ENCODE results near the gene CCNE1. TPM values are rescaled to one million over a fixed set of nuclear protein-coding genes. Genes with fewer than 3 reads are reported as not detected.

CCNE1 gene
- total RNA-seq, 1 experiment from 2014 or later = 40.2 TPM

DNA sequence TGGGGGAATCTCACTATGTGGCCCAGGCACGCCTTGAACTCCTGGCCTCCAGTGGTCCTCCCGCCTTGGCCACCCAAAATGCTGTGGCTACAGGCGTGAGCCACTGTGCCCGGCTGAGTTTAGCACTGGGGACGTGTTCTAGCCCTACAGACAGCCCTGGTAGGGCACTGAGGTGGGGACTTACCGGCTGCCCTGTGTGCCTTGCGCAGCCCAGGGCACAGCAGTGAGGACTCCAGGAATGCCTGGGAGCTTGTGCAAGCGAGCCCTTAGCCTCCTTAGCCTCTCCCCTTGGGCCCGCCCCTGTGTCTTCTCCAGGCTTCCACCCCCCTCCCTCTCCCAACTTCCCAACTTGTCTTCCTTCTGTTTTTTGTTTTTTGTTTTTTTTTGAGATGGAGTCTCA, 21.0 kb downstream of the CCNE1 start:
- Histone ChIP-seq H3K79me2 (ENCODE audit: insufficient read depth, low read length) (no peaks in the 10 kb centered on the region), H2BK20ac (ENCODE audit: low read depth, low read length, poor library complexity, severe bottlenecking) (no peak overlapping the region), H3K9me3 (ENCODE audit: control insufficient read depth, low read depth, low read length) (no peaks in the 10 kb centered on the region), H3K23me2 (ENCODE audit: insufficient read length, low read depth, low read length, poor library complexity, severe bottlenecking) (no peaks in the 10 kb centered on the region), H2BK15ac (ENCODE audit: low read depth, low read length) (no peak overlapping the region), H4K20me1 (ENCODE audit: control insufficient read depth, insufficient read depth, insufficient read length) (no peaks in the 10 kb centered on the region), H2AFZ (ENCODE audit: low read length) (no peak overlapping the region), H4K8ac (replicated peaks; ENCODE audit: insufficient read length, low read depth, low read length) (no peak overlapping the region), H3T11ph (ENCODE audit: low read length) (no peak overlapping the region), H4K91ac (ENCODE audit: insufficient read length, low read depth, low read length) (no peak overlapping the region), H3K4me1 (ENCODE audit: insufficient read depth, low read length) (no peaks in the 10 kb centered on the region), H3K27me3 (ENCODE audit: insufficient read depth, low read length) (no peaks in the 10 kb centered on the region), H3K14ac (ENCODE audit: insufficient read depth, low read length) (no peak overlapping the region), H2BK5ac (ENCODE audit: insufficient read length, low read length) (no peak overlapping the region), H3K18ac (ENCODE audit: insufficient read length, low read depth, low read length) (no peak overlapping the region), H2AK5ac (ENCODE audit: insufficient read length, low read length) (no peak overlapping the region), H4K5ac (ENCODE audit: insufficient read length, low read depth, low read length) (no peak overlapping the region), H3K23ac (ENCODE audit: insufficient read length, low read depth, low read length) (no peak overlapping the region), H3K4ac (ENCODE audit: low read depth, low read length) (no peak overlapping the region), H3K79me1 (ENCODE audit: insufficient read depth, low read depth, low read length, poor library complexity, severe bottlenecking) (no peaks in the 10 kb centered on the region), H2BK120ac (ENCODE audit: low read depth, low read length, poor library complexity, severe bottlenecking) (no peak overlapping the region), H3K9ac (ENCODE audit: extremely low read depth, insufficient read length, low read length) (no peak overlapping the region), H3K27ac (ENCODE audit: insufficient read length, low read depth, low read length) (no peak overlapping the region), H2BK12ac (ENCODE audit: insufficient read length, low read depth, low read length) (no peak overlapping the region), H3K4me2 (ENCODE audit: insufficient read depth, insufficient read length, low read length) (no peak overlapping the region), H3K56ac (ENCODE audit: insufficient read length, low read depth, low read length) (no peak overlapping the region)
- TF ChIP-seq CTCF (conservative IDR thresholded peaks at IDR 0.05) = no peak
- no peaks in the 10 kb centered on the region for H3K9me3 Mint-ChIP-seq
- H3K4me3 Mint-ChIP-seq = no peak overlapping the region
- no CpG with 5 or more reads among the region's 9 CpGs for WGBS (ENCODE audit: extremely low coverage, insufficient read length, low lambda C conversion rate)
- peaks cover 7 to 8% of the 10 kb centered on the region in 2 experiments for H3K4me1 Mint-ChIP-seq
- H3K27ac Mint-ChIP-seq = no peak overlapping the region
- H3K36me3 Mint-ChIP-seq (ENCODE audit: insufficient read depth in 1 of 3, low read depth in 3 of 3) = no peaks in the 10 kb centered on the region
- no peak for DNase-seq
- H3K27me3 Mint-ChIP-seq (ENCODE audit: low read depth) = peaks cover 5% of the 10 kb centered on the region

Data from H9 (cell line).